IPS-NIHi11 (cell line): ENCODE data around the gene YOD1.

ENCODE experiments used
- DNase-seq: peaks from one replicate; pipeline ENCODE4 v3.0.0; 2012; ENCODE audit warnings: mixed read lengths, low spot score

YOD1 gene

DNA sequence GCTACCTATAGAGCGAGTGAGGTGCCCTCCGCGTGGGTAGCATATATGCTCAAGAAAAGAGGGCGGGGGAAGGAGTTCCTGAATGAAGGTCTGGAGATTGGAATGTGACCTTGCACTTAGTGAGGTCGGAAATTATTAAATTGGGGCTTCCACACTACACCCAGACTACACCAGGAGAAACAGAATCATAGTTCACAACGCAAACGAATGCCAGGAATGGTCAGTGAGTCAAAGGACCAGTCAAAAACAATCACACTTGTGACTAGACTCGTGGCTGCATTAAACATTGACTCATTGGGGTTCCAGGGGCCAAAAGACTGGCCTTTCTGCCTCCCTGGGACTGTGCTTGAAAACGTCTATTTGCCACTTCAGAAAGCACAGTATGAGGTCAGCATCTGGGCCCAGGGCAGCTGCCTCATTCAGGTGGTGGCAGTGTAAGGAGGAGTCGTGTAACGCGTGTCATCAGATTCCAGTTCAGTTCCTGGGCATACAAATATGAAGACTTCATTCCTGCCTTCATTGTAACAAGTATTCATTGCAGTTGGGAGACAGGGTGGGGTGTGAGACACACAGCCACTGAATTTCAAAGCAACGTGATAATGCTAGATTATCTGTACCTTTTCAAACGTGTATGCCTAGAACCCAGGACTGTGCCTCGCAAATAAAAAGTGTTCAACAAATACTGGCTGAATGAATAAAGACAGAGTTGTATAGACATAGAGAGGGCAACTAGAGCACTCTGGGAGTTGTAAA lies at the start of gene YOD1:
Gene YOD1 (minus strand): TSS at position 18 of the 753 bp plus-strand sequence. CDS start 178 bp downstream, outside the sequence.
- no peak for DNase-seq

DNA sequence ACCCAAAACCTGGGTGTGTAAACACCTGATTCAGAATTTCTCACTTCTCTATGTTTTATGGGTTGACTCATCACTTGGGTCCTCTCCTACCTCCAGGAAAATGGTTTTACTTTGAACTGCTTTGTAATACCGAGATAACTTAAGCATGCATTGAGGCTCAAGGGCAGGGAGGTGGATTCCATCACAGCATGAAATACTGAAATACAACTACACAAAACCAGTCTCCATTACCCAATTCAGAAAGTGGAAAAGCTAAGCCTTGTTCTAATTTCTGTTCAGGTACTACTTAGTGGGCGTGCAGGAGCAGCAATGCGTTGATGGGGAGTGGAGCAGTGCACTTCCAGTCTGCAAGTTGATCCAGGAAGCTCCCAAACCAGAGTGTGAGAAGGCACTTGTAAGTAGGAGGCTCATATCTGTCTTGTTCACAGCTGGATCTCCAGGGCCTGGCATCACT lies 46.9 kb upstream of the YOD1 start:
- DNase-seq, result no peak

DNA sequence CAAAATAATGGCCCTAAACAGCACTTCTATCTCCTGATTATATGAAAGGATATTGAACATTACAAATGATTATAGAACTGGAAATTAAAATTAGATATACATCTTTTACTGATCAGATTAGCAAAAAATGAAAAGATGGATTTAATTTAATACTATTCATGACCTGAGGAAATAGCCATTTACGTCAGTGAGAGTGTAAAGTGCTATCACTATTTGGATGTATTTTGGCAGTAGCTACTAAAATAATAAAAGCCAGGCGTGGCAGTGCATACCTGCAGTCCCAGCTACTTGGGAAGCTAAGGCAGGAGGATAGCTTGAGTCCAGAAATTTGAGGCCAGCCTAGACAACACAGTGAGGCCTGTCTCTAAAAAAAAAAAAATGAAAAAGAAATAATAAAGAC lies 42.9 kb upstream of the YOD1 start:
- DNase-seq, result no peak

- DNase-seq, result no peak
These were observed 40.3 kb upstream of the YOD1 start for GRCh38 chr1:207091200-207091908.

DNA sequence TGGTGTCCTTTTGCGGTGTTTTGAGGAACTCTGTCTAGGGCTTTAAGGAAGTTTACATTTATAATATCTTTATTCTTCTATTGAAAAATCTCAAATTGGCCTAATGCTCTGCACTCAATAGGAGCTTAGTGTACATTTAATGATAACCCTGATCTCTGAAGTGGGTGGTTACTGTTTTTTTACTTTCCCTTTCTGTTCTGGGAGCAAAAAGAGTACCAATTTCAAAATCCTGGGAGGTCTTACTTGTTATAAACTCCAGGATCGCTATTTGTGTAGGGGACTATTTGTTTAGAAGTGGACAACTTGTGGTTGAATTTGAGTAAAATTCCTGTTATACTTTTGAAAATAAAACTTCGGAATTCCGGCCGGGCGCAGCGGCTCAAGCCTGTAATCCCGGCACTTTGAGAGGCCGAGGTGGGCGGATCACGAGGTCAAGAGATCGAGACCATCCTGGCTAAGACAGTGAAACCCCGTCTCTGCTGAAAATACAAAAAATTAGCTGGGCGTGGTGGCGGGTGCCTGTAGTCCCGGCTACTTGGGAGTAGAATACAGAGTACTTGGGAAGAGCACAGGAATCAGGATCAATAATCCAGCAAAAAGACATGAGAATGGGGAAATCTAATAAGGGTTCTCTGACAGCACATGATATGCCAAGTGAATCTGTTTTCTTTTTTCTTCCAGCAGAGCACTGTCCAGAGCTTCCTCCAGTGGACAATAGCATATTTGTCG lies 38.8 kb upstream of the YOD1 start:
- no peak for DNase-seq

- no peak for DNase-seq
These were observed 38.0 kb upstream of the YOD1 start, which contains the start of gene C4BPB for GRCh38 chr1:207088701-207089626. TSS of gene C4BPB (plus strand) at chr1:207088860. CDS start at chr1:207089532, 672 bp downstream.

GRCh38 chr1:207088161-207088560 lies 37.2 kb upstream of the YOD1 start:
- no peak for DNase-seq

DNA sequence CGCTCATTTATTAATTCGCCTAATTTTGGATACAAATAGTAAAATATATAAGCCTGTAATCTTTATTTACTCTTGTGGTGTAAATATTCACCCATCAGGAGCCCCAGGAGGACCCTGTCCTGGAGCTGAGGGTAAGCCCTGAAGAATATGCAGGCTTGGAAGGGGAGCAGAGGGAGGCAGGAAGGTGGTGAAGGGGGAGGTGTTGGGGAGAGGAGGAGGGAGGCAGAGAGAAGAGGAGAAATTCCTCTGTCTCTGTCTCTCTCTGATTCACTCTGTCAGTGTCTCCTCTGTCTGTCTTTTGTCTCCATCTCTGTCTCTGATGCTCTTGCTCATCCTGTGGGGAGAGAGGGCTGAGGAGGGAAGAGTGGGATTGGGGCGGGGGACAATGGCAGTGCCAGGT lies 34.9 kb upstream of the YOD1 start:
- DNase-seq, result no peak

DNA sequence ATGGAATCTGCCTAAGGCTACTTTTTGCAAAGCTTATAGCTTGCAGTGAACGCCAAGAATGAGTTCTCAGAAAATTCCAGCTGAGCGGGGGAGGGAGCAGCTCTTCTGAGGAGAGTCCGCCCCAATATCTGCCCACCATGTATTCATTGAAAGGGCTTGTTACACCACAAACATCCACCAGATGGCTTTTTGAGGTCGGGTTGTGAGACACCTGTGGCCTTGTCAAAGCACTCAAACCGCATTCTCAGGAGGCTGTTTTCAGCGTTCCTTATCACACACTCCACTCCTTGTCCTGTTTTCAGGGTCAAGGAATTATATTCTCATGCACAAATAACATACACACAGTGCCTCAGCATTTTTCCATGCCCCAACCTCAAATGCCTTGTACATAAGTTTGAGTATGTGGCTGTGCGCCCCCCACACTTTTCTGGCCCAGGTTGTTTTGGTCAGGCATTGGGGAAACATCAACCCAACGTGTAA lies 33.7 kb upstream of the YOD1 start:
- DNase-seq, result peak; percentile 82

DNA sequence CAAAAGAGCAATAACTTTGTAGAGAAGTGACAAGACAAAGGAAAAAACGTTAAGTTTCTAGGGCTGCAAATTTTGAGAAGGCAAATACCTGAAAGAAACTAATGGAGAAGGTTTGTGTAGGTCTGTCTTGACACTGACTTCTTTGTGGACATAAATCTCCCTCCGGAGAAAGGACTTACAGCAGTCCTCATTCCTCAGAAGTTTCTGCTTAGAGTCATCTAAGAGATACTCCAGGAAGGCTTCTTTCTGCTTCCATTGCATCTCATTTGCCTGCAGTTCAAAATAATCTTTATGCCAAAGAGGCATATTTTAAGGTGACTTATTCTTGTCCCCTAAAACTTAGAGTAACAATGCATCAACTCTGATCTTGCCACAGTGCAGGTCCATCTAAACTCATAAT lies 33.2 kb upstream of the YOD1 start:
- DNase-seq, result no peak

DNA sequence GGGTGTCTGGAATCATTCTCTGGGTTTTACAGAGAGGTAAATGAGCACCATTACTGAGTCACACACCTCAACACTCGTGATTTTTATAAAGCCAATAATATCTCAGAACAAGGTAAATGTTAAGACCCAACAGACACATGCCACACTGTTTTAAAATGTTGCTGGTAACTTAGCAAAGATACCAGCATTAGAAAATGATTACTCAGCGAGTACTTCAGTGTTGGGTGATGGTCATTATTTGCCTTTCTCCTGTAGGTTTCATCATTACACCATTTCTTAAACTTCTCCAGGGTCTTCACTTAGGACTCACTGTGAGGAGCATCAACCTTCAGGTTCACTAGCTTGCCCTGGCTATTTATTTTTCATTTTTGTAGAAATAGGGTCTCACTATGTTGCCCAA lies 30.8 kb upstream of the YOD1 start:
- no peak for DNase-seq

DNA sequence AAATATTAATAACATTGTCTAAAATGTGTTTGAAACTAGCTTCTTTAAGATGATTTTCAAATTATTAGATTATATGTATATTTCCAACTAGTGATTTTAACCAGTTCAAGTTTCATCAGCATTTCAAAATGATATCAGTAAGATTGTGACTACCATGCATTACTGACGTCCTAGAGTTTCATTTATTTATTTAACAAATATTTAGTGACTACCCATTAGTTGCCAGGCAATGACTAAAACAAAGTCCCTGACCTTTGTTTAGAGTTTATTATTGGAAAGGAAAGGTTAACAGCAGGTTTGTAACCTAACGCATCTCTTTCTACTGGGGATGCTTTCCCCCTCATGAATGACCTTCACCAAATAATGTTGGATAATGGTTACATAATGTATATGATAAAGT lies 30.1 kb upstream of the YOD1 start:
- DNase-seq, result no peak

GRCh38 chr1:207079706-207080241 lies 28.8 kb upstream of the YOD1 start:
- DNase-seq, result no peak

GRCh38 chr1:207078578-207079132 lies 27.6 kb upstream of the YOD1 start:
- no peak for DNase-seq

GRCh38 chr1:207077470-207078377 lies 26.7 kb upstream of the YOD1 start:
- DNase-seq, result peak; percentile 72

- no peak for DNase-seq
These were observed 26.0 kb upstream of the YOD1 start for GRCh38 chr1:207077012-207077411.

GRCh38 chr1:207076181-207076955 lies 25.4 kb upstream of the YOD1 start:
- no peak for DNase-seq

DNA sequence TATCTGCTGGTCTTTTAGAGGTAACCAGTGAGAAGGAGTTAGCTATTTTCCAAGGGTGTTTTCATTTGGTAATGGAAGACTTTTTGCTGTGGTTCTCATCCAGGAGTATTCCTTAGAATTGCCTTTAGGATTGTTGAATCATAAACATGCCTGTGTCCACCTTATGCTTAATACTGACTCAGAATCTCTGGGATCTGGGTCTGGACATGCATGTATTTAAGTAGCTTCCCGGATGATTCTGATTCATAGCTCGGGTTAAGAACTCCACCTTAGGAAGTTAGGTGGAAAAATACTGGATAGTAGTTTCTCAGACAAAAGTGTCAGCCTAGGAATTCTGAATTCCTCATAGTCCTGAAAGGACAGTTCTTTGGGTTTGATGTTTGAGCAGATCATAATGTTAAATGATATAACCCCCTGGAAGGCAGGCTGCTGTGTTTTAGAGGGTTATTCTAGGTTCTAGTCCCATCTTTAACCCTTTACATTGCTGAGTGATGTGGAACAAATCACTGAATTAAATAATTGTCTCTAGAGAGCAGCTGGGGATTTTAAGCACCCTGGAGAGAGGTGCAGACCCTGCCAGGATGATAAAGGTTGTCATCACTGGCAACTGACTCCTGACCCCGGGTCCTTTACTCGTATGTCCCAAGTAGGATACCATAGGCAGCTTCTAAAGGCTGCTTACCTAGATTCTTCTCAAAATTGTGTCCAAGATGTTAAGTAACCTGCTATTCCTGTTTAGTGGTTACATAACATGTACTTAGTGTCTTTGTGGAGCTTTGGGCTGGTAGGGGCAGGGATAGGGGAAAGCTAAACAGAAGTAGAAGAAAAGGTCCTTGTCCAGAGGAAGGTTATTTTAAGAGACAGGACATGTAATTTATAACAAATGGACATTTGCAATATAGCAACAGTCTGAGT lies 23.2 kb upstream of the YOD1 start:
- no peak for DNase-seq
